GM19328 (cell line): ENCODE data around the gene KIF26A.

Source experiments
- ATAC-seq: cut with Tn5 transposase; IDR thresholded peaks from one replicate; pipeline ENCODE4 v1.9.1; 2021; ENCODE audit warnings: mild to moderate bottlenecking, moderate library complexity; ENCODE audit not compliant: unreplicated experiment

The KIF26A gene

GRCh38 chr14:104154246-104154645 is 15.9 kb downstream of the KIF26A start:
- ATAC-seq, result no peak

- no peak for ATAC-seq
These were observed 17.1 kb downstream of the KIF26A start for GRCh38 chr14:104155513-104155912.

- ATAC-seq, result no peak
These were observed 17.8 kb downstream of the KIF26A start for GRCh38 chr14:104156142-104156541.

GRCh38 chr14:104157016-104157928 is 18.9 kb downstream of the KIF26A start:
- no peak for ATAC-seq

GRCh38 chr14:104158827-104159798 is 20.7 kb downstream of the KIF26A start:
- no peak for ATAC-seq

- ATAC-seq, result no peak
These were observed 21.6 kb downstream of the KIF26A start for GRCh38 chr14:104159990-104160389.

GRCh38 chr14:104161602-104162367 is 23.4 kb downstream of the KIF26A start:
- no peak for ATAC-seq

- no peak for ATAC-seq
These were observed 24.1 kb downstream of the KIF26A start for GRCh38 chr14:104162495-104162894.

GRCh38 chr14:104163541-104163940 is 25.2 kb downstream of the KIF26A start:
- no peak for ATAC-seq

- no peak for ATAC-seq
These were observed 25.7 kb downstream of the KIF26A start for GRCh38 chr14:104164041-104164440.

GRCh38 chr14:104164512-104164911 is 26.1 kb downstream of the KIF26A start:
- no peak for ATAC-seq

- ATAC-seq, result no peak
These were observed 28.3 kb downstream of the KIF26A start for GRCh38 chr14:104166698-104167097.

- no peak for ATAC-seq
These were observed 30.2 kb downstream of the KIF26A start for GRCh38 chr14:104168603-104169002.

- no peak for ATAC-seq
These were observed 30.8 kb downstream of the KIF26A start for GRCh38 chr14:104169005-104169698.

- no peak for ATAC-seq
These were observed 31.5 kb downstream of the KIF26A start for GRCh38 chr14:104169699-104170479.

GRCh38 chr14:104171029-104171697 is 32.8 kb downstream of the KIF26A start:
- ATAC-seq, result no peak

GRCh38 chr14:104171895-104172294 is 33.5 kb downstream of the KIF26A start:
- ATAC-seq, result no peak

GRCh38 chr14:104172349-104172748 is 34.0 kb downstream of the KIF26A start:
- no peak for ATAC-seq

GRCh38 chr14:104172880-104173279 is 34.5 kb downstream of the KIF26A start:
- ATAC-seq, result no peak
